HG02981 (cell line): ENCODE data around the gene TENM4.

Source experiments
- ATAC-seq: cut with Tn5 transposase; IDR thresholded peaks from one replicate; pipeline ENCODE4 v1.9.1; 2021; ENCODE audit warnings: mild to moderate bottlenecking, moderate library complexity; ENCODE audit not compliant: unreplicated experiment

TENM4 gene

GRCh38 chr11:78876676-78877075, 564.2 kb downstream of the TENM4 start:
- ATAC-seq: no peak

GRCh38 chr11:78870655-78871054, 570.2 kb downstream of the TENM4 start:
- no peak for ATAC-seq

- no peak for ATAC-seq
These were observed 571.5 kb downstream of the TENM4 start for GRCh38 chr11:78869293-78869692.

GRCh38 chr11:78868563-78868962, 572.3 kb downstream of the TENM4 start:
- ATAC-seq: no peak

GRCh38 chr11:78860720-78861422, 580.0 kb downstream of the TENM4 start:
- no peak for ATAC-seq

DNA sequence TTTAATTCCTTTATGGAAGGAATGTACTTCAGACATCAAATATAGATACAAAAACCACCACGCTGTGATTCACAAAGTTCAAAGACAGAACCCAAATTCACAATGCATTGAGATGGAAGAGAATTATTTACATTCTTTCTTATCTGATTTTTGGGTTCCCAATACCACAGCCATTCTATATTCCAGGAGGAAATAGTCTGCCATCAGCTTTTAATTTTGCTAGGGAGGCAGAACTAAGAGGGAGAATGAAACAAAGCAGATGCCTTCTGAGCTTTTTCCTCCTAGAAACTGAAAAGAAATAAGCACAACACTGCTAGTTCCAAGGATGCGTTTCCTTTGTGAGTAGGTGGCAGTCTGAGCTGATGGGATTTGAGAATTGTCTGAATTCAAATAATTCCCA, 583.1 kb downstream of the TENM4 start:
- no peak for ATAC-seq

GRCh38 chr11:78856211-78856610, 584.6 kb downstream of the TENM4 start:
- ATAC-seq: no peak

- no peak for ATAC-seq
These were observed 585.7 kb downstream of the TENM4 start for GRCh38 chr11:78855116-78855515.

GRCh38 chr11:78853521-78853920, 587.3 kb downstream of the TENM4 start:
- ATAC-seq: no peak

DNA sequence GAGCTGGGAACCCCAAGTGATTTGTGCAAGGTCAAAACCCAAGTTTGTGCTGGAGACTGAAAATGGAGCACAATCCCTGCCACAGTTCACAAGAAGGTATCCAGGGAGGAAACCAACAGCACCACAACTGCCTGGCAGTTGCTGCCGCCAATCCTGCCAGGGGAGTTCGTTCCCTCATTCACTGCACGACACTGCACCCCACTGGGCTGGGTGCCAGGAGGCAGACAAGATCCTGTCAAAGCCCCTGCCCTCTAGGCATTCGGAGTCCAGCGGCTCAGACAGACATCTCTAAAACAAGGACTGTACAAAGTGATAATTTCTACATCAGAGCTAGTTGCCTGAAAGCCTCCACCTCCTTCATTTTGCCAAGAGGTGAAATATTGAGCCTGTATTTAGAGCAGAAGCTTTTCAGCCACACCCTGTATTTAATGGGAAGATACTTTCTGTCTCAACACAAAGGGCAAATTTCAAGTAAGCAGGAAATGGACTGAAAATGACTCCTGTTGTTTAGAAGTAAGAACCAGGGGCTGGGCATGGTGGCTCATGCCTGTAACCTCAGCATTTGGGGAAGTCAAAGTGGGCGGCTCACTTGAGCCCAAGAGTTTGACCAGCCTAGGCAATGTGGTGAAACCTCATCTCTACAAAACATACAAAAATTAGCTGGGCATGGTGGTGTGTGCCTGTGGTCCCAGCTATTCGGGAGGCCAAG, 588.8 kb downstream of the TENM4 start:
- no peak for ATAC-seq

DNA sequence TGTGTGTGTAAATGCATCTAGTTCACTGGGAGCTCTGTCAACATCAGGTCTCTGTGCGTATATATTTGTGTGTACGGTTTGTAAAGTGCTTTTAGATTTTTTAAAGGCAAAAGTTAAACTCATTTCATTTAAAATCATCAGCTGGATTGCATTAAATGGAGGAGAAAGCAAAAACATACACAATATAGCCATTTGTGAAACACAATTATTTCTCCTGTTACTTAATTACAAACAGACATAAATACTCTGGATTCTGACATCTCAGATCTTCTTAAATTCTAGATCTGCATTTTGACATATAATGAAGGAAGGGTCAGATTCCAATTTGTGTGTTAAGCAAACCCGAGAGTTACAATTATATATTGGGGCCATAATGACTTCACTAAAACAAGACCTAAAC, 590.8 kb downstream of the TENM4 start:
- no peak for ATAC-seq

GRCh38 chr11:78846269-78846668, 594.6 kb downstream of the TENM4 start:
- no peak for ATAC-seq

DNA sequence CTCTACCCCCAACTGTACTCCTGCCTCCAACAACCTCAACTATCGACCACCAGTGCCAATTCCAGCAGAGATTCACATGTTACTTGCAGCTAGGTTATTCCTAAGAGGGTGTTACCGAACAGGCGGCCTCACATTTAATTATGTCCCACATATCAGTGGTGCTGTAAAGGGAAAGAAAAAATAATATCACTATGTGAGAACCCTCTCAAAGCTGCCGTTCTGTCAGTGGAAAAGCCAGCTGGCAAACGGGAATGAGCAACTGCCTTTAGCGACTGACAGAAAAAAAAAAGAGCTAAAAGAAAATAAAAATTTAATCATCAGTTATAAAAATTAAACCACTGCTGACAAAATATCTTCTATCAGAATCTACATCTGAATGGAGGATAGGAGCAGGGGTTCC, 595.3 kb downstream of the TENM4 start:
- ATAC-seq: no peak

- no peak for ATAC-seq
These were observed 599.3 kb downstream of the TENM4 start for GRCh38 chr11:78841456-78842060.

DNA sequence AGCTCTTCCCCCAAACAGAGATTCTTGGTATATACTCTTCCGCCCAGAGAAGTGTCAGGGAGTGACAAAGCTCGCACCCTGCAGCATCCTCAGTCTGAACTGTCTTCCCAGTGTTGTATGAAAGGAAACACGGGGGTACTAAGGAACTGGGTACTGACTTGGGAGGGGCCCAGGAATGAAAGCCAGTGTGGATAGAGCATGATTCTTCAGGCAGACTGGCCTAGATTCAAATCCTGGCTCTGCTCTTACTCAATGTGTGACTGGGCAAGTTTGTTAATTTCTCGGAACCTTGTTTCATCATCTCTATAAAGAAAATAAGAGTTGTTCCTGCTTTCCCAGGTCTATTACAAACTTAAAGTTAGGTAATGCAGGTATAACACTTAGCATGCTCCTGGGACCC, 600.2 kb downstream of the TENM4 start:
- no peak for ATAC-seq

DNA sequence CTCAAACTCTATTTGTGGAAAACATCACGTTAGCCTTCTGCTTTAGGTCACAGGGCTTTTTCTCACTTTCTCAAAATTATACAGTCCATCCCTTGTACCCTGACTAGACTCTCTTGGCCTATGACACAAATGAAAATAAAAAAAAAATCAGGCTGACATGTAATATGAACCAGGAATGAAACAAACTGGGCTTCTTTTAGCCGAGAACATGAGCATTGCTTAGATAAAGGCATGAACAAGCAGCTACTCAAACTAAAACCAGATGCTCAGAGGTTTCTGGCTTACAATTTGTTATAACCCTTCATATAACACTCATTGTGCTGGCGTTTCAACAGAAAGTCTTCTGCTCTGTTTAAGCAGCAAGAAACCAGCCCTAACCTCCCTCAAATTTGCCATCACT, 600.6 kb downstream of the TENM4 start:
- ATAC-seq: no peak

- no peak for ATAC-seq
These were observed 602.4 kb downstream of the TENM4 start for GRCh38 chr11:78838417-78838816.

DNA sequence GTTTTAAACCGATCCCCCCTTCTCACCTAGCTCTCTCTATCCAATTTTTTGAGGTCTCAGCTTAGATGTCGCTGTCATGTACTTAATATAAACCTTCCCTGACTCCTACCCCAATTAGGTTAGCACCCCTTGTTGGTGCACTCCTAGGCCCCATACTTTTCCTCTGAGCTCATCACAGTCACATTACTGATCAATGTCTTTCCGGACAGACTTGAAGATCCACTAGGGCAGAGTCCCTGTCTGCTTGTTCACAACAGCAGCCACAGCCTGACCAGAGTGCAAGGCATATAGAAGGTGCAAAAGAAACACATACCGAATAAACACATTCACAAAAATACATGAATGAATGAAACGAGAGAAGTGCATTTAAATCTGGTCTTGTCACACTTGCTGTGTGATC, 605.2 kb downstream of the TENM4 start:
- no peak for ATAC-seq

DNA sequence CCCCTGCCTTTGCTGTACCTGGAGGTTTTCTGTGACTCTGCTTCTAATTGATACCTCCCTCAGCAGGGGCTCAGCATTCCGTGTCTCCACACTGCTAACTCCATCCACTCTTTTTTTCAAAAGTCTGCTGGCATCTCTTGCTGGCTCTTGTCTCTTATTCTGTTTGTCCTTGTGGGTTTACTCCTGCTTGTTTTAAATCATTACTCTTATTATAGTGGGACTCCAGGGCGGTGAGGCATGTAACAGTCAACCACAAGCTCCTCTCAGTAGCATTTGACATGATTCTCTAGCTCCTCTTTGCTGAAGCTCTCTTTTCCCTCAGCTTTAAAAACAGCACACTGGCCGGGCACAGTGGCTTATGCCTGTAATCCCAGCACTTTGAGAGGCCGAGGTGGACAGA, 605.9 kb downstream of the TENM4 start:
- ATAC-seq: no peak

DNA sequence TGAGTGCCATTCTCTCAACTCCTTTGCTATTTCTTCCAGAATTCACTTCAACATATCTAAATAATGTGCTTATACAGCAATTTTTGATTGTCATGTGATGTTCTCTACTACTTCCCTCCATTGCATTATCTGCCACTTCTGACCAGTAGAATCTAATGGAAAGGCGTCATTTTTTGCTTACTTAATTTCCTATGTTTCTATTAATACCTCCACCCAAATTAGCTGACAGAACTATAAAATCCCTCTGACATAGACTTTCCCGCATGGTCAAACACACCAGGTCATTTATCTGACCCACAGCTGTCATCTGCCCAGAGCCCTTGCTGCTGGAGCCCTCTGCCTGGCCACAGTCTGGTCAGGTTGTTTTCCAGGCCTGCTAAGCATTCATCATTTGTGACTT, 607.6 kb downstream of the TENM4 start:
- ATAC-seq: no peak

- no peak for ATAC-seq
These were observed 608.4 kb downstream of the TENM4 start for GRCh38 chr11:78832226-78832947.

- no peak for ATAC-seq
These were observed 609.3 kb downstream of the TENM4 start for GRCh38 chr11:78831571-78831970.
